GM18499 (cell line): Measurements from ENCODE around the gene EME1.

Experiments used
- ATAC-seq: cut with Tn5 transposase; IDR thresholded peaks from one replicate; pipeline ENCODE4 v1.9.1; 2021; ENCODE audit warnings: moderate number of reproducible peaks; ENCODE audit not compliant: insufficient read depth, unreplicated experiment

Gene EME1

GRCh38 chr17:50347894-50348291 is 25.1 kb upstream of the EME1 start:
- no peak for ATAC-seq

DNA sequence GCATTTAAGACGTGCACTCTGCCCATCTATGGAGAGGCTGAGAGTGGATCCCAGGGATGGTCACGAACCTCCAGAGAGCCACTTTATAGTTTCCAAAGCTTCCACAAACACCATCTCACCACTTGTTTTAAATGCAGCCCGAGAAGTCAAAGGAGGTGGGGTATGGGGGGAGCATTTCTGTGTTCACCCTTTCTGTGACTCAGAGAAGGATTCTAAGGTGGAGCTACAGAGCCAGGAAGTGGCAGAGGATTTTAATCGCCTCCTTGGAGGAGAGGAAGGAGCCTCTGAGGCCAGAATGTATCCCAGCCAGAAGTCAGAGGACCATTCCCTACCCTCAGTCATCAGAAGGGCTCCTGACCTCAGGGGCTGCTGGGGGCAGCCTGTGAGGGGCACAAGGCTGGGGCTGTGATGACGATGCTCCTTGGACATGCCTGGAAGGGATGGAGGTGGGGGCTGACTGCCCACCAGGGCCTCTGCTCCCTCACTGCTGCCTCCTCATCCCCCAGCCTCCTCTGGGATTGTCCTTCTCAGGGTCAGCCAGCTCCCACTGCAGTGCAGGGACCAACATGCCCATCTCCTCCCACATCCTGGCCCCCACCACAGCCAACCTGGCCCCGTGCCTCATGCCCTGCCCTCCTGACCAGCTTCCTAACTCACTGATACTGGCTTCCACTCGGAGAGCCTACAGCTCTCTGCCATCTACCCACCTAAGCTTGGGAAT is 24.3 kb upstream of the EME1 start:
- ATAC-seq = no peak

DNA sequence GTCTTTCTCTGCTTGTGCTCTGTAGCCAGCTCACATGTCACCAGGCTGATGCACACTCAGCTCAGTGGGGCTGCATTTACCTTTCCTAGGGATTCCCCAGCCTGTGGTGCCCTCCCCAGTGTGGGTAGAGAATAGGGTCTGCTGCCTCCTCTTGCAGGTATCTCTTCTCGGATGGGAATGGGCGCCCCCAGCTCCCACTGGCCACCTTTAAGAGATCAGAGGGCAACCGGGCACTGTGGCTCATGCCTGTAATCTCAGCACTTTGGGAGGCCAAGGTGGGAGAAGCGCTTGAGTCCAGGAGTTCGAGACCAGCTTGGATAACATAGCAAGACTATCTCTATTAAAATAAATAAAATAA is 23.8 kb upstream of the EME1 start:
- ATAC-seq = no peak

DNA sequence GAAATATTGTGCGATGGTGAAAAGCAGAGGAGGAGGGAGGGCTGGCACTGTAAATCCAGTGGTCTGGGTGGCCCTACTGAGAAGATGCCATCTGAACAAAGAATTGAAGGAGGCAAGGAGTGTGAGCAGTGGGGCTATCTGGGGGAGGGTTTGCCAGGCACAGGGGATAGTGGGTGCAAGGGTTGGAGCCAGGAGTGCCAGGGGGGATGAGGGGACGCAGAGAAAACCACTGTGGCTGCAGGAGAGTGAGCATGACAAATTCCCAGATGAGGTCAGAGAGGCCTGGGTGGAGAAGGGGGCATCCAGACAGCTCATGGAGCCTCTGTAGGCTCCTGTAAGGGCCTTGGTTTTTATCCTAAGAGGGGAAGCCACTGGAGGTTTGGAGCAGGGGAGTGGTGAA is 22.3 kb upstream of the EME1 start:
- ATAC-seq = no peak

DNA sequence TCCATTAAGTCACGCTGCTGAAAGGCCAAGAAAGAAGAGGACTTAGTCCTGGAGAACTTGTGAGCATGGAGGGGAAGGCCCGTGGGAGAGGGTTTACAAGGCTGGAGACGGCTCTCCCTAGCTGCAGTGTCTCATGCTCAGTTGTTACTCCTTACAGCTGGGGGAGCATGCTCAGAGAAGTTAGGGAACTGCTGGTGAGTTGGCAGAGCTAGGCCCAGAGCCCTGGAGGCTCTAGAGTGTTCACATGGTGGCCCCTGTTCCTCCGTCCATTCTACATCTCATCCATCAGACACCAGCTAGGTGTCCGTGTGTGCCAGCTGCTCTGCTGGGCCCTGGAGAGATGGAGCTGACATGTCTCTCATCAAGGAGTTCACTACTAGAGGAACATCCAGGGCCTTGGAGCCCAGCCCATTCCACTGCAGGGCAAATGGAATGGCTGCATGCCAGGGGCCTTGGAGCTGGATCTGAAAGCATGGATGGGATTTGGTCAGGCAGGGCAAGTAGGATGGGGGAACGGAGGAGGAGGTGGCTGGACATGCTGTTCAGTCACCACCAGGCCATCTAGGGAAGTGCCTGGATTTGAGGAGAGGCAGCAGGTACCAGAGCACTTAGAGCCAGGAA is 20.8 kb upstream of the EME1 start:
- no peak for ATAC-seq

- no peak for ATAC-seq
Measured at GRCh38 chr17:50352693-50353599, 20.1 kb upstream of the EME1 start.

GRCh38 chr17:50353600-50354195 is 19.3 kb upstream of the EME1 start:
- no peak for ATAC-seq

GRCh38 chr17:50354198-50354597 is 18.8 kb upstream of the EME1 start:
- no peak for ATAC-seq

- ATAC-seq = no peak
Measured at GRCh38 chr17:50354776-50355175, 18.3 kb upstream of the EME1 start.

DNA sequence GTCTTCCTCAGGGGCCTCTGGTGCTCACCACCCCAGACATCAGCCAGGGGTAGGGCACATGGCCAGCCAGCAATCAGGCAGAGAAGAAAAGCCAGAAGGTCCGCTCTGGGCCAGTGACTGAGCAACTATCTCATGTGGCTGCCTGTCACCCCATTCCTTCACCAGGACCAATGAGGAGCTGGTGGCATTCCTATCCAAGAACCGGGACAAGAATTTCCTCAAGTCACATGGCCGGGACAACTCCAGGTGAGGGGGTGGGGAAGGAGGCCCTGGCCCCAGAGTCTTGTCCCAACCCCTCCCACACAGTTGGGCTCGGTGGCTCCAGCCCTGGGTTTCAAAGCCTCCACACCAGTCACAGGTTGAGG is 17.7 kb upstream of the EME1 start:
- no peak for ATAC-seq

GRCh38 chr17:50355701-50356341 is 17.2 kb upstream of the EME1 start:
- no peak for ATAC-seq

- ATAC-seq = no peak
Measured at GRCh38 chr17:50356418-50356817, 16.6 kb upstream of the EME1 start.

DNA sequence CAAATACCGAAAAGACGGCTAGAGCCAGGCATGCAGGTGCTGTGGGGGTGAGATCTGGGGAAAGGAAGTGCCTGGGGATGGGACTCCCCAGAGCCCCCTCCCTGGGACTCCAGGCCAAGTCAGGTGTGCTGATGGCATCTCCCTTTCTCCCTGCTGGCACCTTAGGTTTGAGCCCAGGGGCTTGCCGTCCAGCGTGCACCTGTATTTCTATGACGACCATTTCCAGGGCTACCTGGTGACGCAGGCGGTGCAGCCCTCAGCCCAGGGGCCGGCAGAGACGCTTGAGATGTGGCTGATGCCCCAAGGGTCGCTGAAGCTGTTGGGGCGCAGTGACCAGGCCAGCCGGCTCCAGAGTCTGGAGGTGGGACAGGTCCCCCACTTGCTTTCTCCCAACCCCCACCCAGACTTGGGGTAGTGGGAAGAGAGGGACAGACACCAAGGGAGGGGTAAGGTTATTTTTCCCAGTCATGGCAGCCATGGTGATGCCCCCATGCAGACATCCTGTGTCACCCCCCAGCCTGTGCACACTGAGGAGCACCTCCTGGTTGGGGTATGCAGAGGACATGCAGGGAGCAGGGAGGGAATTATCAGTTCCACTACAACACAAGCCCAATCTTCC is 16.0 kb upstream of the EME1 start:
- ATAC-seq = no peak

DNA sequence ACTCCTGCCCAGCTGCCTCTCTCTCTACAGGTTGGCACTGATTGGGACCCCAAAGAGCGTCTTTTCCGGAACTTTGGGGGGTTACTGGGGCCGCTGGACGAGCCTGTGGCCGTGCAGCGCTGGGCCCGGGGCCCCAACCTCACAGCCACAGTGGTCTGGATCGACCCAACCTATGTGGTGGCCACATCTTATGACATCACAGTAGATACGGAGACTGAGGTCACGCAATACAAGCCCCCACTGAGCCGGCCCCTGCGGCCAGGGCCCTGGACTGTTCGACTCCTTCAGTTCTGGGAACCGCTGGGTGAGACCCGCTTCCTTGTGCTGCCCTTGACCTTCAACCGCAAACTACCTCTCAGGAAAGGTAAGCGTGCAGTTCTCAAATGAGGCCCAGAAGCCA is 14.9 kb upstream of the EME1 start:
- ATAC-seq = no peak

- no peak for ATAC-seq
Measured at GRCh38 chr17:50359005-50359699, 13.9 kb upstream of the EME1 start.

- no peak for ATAC-seq
Measured at GRCh38 chr17:50359998-50360461, 13.0 kb upstream of the EME1 start.

DNA sequence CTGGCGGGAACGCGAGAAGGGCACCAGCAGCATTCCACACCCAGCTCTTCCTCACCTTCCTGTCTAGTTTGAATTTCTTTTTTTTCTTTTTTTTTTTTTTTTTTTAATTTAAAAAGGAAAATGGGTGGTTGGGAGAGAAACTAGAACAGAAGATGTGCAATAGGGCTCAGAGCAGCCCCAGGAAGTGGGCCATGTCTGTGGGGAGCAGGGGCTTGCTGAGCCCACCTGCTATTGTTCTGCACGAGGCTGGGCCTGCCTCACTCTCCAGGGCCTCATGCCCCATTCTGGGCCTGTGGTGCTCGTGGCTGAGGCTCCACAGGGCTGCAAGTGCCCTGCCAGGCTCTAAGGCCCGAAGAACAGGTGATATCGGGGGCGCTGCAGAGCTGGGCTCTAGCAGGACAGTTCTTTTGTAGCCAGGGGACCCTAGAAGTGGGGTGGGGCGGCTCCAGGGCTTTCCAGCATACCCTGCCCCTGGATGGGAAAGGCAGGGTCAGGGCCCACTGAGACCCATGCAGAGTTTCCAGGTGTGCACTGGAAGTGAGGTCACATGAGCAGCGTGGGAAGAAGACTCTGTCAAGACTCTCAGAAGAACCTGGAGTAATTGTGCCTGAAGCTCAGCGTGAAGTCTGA is 12.4 kb upstream of the EME1 start:
- no peak for ATAC-seq

GRCh38 chr17:50361561-50362480 is 11.2 kb upstream of the EME1 start:
- ATAC-seq = no peak
